ENCODE results near the gene TMEM117.

TMEM117 gene

GRCh38 chr12:43896496-43896895, 60.6 kb downstream of the TMEM117 start:
- TF ChIP-seq CTCF (IDR thresholded peaks at IDR 0.05; ENCODE audit: insufficient read depth, low read depth, low read length, missing control alignments): no peak
- no peak for DNase-seq (ENCODE audit: low read depth)
- H3K4me3 ChIP-seq (ENCODE audit: low read depth, low read length): no peak overlapping the region

- no peak overlapping the region for H3K4me3 ChIP-seq (ENCODE audit: low read depth, low read length)
- DNase-seq (ENCODE audit: low read depth): no peak
- no peak for TF ChIP-seq CTCF (IDR thresholded peaks at IDR 0.05; ENCODE audit: insufficient read depth, low read depth, low read length, missing control alignments)
Observed at GRCh38 chr12:43898474-43898873, 62.6 kb downstream of the TMEM117 start.

GRCh38 chr12:43899574-43899973, 63.7 kb downstream of the TMEM117 start:
- TF ChIP-seq CTCF (IDR thresholded peaks at IDR 0.05; ENCODE audit: insufficient read depth, low read depth, low read length, missing control alignments): no peak
- no peak overlapping the region for H3K4me3 ChIP-seq (ENCODE audit: low read depth, low read length)
- DNase-seq (ENCODE audit: low read depth): no peak

GRCh38 chr12:43903686-43904085, 67.8 kb downstream of the TMEM117 start:
- no peak overlapping the region for H3K4me3 ChIP-seq (ENCODE audit: low read depth, low read length)
- no peak for TF ChIP-seq CTCF (IDR thresholded peaks at IDR 0.05; ENCODE audit: insufficient read depth, low read depth, low read length, missing control alignments)
- DNase-seq (ENCODE audit: low read depth): no peak

- no peak for DNase-seq (ENCODE audit: low read depth)
- TF ChIP-seq CTCF (IDR thresholded peaks at IDR 0.05; ENCODE audit: insufficient read depth, low read depth, low read length, missing control alignments): no peak
- no peak overlapping the region for H3K4me3 ChIP-seq (ENCODE audit: low read depth, low read length)
Observed at GRCh38 chr12:43912859-43913258, 77.0 kb downstream of the TMEM117 start.

GRCh38 chr12:43914391-43914790, 78.5 kb downstream of the TMEM117 start:
- no peak for TF ChIP-seq CTCF (IDR thresholded peaks at IDR 0.05; ENCODE audit: insufficient read depth, low read depth, low read length, missing control alignments)
- DNase-seq (ENCODE audit: low read depth): no peak
- no peak overlapping the region for H3K4me3 ChIP-seq (ENCODE audit: low read depth, low read length)

GRCh38 chr12:43914923-43915468, 79.1 kb downstream of the TMEM117 start:
- TF ChIP-seq CTCF (IDR thresholded peaks at IDR 0.05; ENCODE audit: insufficient read depth, low read depth, low read length, missing control alignments): no peak
- H3K4me3 ChIP-seq (ENCODE audit: low read depth, low read length): no peak overlapping the region
- peak; percentile 3 for DNase-seq (ENCODE audit: low read depth)

All from GM12865 (cell line).